ENCODE data around the gene MSH5. TPM values are rescaled to one million over a fixed set of nuclear protein-coding genes. Genes with fewer than 3 reads are reported as not detected.
A peak's percentile ranks its signal among the peaks of the same experiment; 100 is the strongest.

Gene MSH5
- 6.6 and 39.4 TPM in 2 replicates for total RNA-seq
- polyA plus RNA-seq, result 7.4 and 16.4 TPM in 2 replicates

- no peak for TF ChIP-seq CTCF (IDR thresholded peaks at IDR 0.05; ENCODE audit: low read depth, low read length)
- H3K4me1 ChIP-seq (ENCODE audit: low read depth), result peaks cover 24% of the 10 kb centered on the region
- no peaks in the 10 kb centered on the region for H3K36me3 ChIP-seq
- no peaks in the 10 kb centered on the region for H3K9me3 ChIP-seq (ENCODE audit: low read depth)
- peak; percentile 99 for DNase-seq (ENCODE audit: low read depth in 1 of 2, low spot score in 1 of 2)
- peak within 1 kb of the TSS; percentile 13 for H3K27ac ChIP-seq
- H3K4me3 ChIP-seq, result peak within 1 kb of the TSS; percentile 55
- H3K27me3 ChIP-seq, result no peaks in the 10 kb centered on the region
Observed at GRCh38 chr6:31739639-31740396, at the start of gene MSH5. Gene MSH5 (plus strand): TSS chr6:31740005. CDS start chr6:31740467, 462 bp downstream.

GRCh38 chr6:31690231-31691077, 49.4 kb upstream of the MSH5 start:
- DNase-seq (ENCODE audit: low read depth in 1 of 2, low spot score in 1 of 2), result peak in 1 of 2 donors; percentile 22
- Histone ChIP-seq H3K9me3 (ENCODE audit: low read depth) (no peaks in the 10 kb centered on the region), H3K36me3 (peaks cover 54% of the 10 kb centered on the region), H3K4me1 (ENCODE audit: low read depth) (no peaks in the 10 kb centered on the region), H3K27me3 (no peaks in the 10 kb centered on the region), H3K4me3 (no peak overlapping the region), H3K27ac (no peak overlapping the region)
- no peak for TF ChIP-seq CTCF (IDR thresholded peaks at IDR 0.05; ENCODE audit: low read depth, low read length)

- H3K27ac ChIP-seq, result no peak overlapping the region
- no peak for DNase-seq (ENCODE audit: low read depth in 1 of 2, low spot score in 1 of 2)
- no peak for TF ChIP-seq CTCF (IDR thresholded peaks at IDR 0.05; ENCODE audit: low read depth, low read length)
- no peaks in the 10 kb centered on the region for H3K27me3 ChIP-seq
- no peak overlapping the region for H3K4me3 ChIP-seq
- H3K4me1 ChIP-seq (ENCODE audit: low read depth), result no peaks in the 10 kb centered on the region
- H3K36me3 ChIP-seq, result peaks cover 50% of the 10 kb centered on the region
- H3K9me3 ChIP-seq (ENCODE audit: low read depth), result no peaks in the 10 kb centered on the region
Observed at GRCh38 chr6:31691078-31691463, 48.7 kb upstream of the MSH5 start.

- H3K4me3 ChIP-seq, result no peak overlapping the region
- TF ChIP-seq CTCF (IDR thresholded peaks at IDR 0.05; ENCODE audit: low read depth, low read length), result no peak
- no peak for DNase-seq (ENCODE audit: low read depth in 1 of 2, low spot score in 1 of 2)
- no peaks in the 10 kb centered on the region for H3K4me1 ChIP-seq (ENCODE audit: low read depth)
- no peaks in the 10 kb centered on the region for H3K27me3 ChIP-seq
- peaks cover 50% of the 10 kb centered on the region for H3K36me3 ChIP-seq
- H3K27ac ChIP-seq, result no peak overlapping the region
- no peaks in the 10 kb centered on the region for H3K9me3 ChIP-seq (ENCODE audit: low read depth)
Observed at GRCh38 chr6:31691564-31692108, 48.2 kb upstream of the MSH5 start.

- Histone ChIP-seq H3K4me1 (ENCODE audit: low read depth) (no peaks in the 10 kb centered on the region), H3K9me3 (ENCODE audit: low read depth) (no peaks in the 10 kb centered on the region), H3K36me3 (peaks cover 44% of the 10 kb centered on the region), H3K4me3 (no peak overlapping the region), H3K27ac (no peak overlapping the region), H3K27me3 (no peaks in the 10 kb centered on the region)
- TF ChIP-seq CTCF (IDR thresholded peaks at IDR 0.05; ENCODE audit: low read depth, low read length), result no peak
- DNase-seq (ENCODE audit: low read depth in 1 of 2, low spot score in 1 of 2), result no peak
Observed at GRCh38 chr6:31692353-31692752, 47.5 kb upstream of the MSH5 start.

All from cardiac muscle cell (in vitro differentiated cells and primary cell).